ENCODE data around the gene PROX1. TPM values are rescaled to one million over a fixed set of nuclear protein-coding genes. Genes with fewer than 3 reads are reported as not detected.
A peak's percentile ranks its signal among the peaks of the same experiment; 100 is the strongest.

PROX1 gene
- total RNA-seq, 2 donors from 2014 or later = 1.5 to 3.9 TPM

DNA sequence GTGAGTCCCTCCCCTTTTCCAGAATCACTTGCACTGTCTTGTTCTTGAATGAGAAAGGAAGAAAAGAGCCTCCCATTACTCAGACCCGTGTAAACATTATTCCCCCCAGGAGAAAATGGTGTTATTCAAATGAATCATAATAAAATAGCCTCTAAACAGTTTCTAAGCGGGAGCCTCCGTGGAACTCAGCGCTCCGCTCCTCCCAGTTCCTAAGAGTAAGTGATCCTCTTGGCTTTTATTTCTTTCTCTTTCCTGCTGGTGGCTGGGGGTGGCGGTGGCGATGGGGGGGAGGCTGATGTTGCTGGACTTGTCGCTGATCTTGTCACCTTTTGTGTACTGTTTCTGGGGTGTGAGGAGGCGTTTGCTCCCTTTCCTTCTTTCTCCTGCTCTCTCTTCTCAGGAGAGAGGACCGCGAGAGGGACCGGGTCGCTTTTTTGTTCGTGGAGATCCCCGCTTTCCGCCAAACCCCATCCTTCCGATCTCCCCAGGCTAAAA, 781 bp downstream of the PROX1 start:
- H3K36me3 ChIP-seq (ENCODE audit: control insufficient read depth, insufficient read depth, low read length) = no peaks in the 10 kb centered on the region
- H3K27me3 ChIP-seq (ENCODE audit: control insufficient read depth, insufficient read depth, low read length, poor library complexity, severe bottlenecking) = peaks cover 77% of the 10 kb centered on the region
- Mint-ChIP-seq H3K4me3 (peak overlapping the region; percentile 78), H3K36me3 (ENCODE audit: low read depth) (no peaks in the 10 kb centered on the region), H3K4me1 (peaks cover 43% of the 10 kb centered on the region), H3K27ac (peak overlapping the region; percentile 76), H3K9me3 (no peaks in the 10 kb centered on the region), H3K27me3 (ENCODE audit: insufficient read depth) (peaks cover 92% of the 10 kb centered on the region)
- H3K27ac ChIP-seq (ENCODE audit: low read depth, low read length) = no peak overlapping the region
- H3K9me3 ChIP-seq (ENCODE audit: control insufficient read depth, low read length) = no peaks in the 10 kb centered on the region
- WGBS, 2 experiments (ENCODE audit: insufficient coverage in 1 of 2, insufficient read length in 1 of 2) = 0% methylated on average over 2 to 13 of the region's 17 CpGs
- DNase-seq = peak; percentile 70
- H3K4me1 ChIP-seq (ENCODE audit: control insufficient read depth, insufficient read depth, low read length) = peaks cover 26% of the 10 kb centered on the region
- H3K9ac ChIP-seq (ENCODE audit: extremely low read depth, low read length, poor library complexity, severe bottlenecking) = peak overlapping the region; percentile 28
- peak overlapping the region; percentile 91 for H3K4me3 ChIP-seq (ENCODE audit: low read length)
- TF ChIP-seq, protein P1, sequence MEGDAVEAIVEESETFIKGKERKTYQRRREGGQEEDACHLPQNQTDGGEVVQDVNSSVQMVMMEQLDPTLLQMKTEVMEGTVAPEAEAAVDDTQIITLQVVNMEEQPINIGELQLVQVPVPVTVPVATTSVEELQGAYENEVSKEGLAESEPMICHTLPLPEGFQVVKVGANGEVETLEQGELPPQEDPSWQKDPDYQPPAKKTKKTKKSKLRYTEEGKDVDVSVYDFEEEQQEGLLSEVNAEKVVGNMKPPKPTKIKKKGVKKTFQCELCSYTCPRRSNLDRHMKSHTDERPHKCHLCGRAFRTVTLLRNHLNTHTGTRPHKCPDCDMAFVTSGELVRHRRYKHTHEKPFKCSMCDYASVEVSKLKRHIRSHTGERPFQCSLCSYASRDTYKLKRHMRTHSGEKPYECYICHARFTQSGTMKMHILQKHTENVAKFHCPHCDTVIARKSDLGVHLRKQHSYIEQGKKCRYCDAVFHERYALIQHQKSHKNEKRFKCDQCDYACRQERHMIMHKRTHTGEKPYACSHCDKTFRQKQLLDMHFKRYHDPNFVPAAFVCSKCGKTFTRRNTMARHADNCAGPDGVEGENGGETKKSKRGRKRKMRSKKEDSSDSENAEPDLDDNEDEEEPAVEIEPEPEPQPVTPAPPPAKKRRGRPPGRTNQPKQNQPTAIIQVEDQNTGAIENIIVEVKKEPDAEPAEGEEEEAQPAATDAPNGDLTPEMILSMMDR (conservative IDR thresholded peaks at IDR 0.05) = no peak

DNA sequence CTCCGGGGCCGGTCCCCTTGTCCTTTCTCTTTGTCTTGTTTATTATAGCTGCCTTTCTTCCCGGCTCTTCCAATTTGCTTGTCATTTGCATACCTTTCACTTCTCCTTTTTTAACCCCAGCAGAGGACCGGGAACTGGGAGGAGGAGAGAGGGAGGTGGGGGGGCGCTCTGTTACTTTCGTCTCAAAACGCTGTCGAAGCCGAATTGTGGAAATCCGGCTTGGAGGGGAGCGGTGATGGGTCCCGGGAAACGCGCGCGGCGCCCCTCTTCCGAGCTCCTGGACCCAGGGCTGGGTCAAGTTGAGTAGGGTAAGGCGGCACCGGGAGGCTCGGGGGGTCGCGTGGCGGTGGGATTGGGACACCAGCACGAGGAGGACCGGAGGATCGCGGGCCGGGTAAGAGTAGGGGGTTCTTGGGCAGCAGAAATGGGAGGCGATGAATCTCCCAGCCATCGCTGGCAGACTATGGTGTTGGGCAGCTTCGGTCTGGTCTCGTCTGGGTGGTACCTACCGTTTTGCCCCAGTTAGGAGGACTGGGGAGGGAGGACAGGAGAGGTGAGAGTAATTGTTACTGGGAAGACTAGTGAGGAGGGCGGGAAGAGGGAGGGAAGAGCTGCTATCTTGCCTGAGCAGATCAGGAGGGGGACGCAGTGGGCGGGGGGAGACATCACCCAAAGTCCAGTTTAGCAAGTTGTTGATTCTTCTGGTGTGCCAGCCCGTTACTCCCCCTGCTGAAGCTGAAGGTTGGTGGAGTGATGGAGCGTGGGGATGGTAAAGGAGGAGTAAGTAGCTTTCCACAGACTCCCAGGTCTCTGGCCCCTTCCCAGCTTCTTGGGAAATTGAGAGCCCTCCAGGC, 1.5 kb downstream of the PROX1 start:
- Mint-ChIP-seq H3K4me3 (peak overlapping the region; percentile 78), H3K36me3 (ENCODE audit: low read depth) (no peaks in the 10 kb centered on the region), H3K27ac (no peak overlapping the region), H3K9me3 (no peaks in the 10 kb centered on the region), H3K4me1 (peaks cover 36% of the 10 kb centered on the region), H3K27me3 (ENCODE audit: insufficient read depth) (peaks cover 86% of the 10 kb centered on the region)
- TF ChIP-seq, protein P1 (conservative IDR thresholded peaks at IDR 0.05) = no peak
- H3K27me3 ChIP-seq (ENCODE audit: control insufficient read depth, insufficient read depth, low read length, poor library complexity, severe bottlenecking) = peaks cover 70% of the 10 kb centered on the region
- no peaks in the 10 kb centered on the region for H3K36me3 ChIP-seq (ENCODE audit: control insufficient read depth, insufficient read depth, low read length)
- H3K9ac ChIP-seq (ENCODE audit: extremely low read depth, low read length, poor library complexity, severe bottlenecking) = peak overlapping the region; percentile 28
- DNase-seq = peak; percentile 71
- peak overlapping the region; percentile 91 for H3K4me3 ChIP-seq (ENCODE audit: low read length)
- H3K27ac ChIP-seq (ENCODE audit: low read depth, low read length) = no peak overlapping the region
- H3K4me1 ChIP-seq (ENCODE audit: control insufficient read depth, insufficient read depth, low read length) = peaks cover 23% of the 10 kb centered on the region
- 0 to 4% methylated on average over 16 to 39 of the region's 39 CpGs for WGBS, 2 experiments (ENCODE audit: insufficient coverage in 1 of 2, insufficient read length in 1 of 2)
- H3K9me3 ChIP-seq (ENCODE audit: control insufficient read depth, low read length) = no peaks in the 10 kb centered on the region

DNA sequence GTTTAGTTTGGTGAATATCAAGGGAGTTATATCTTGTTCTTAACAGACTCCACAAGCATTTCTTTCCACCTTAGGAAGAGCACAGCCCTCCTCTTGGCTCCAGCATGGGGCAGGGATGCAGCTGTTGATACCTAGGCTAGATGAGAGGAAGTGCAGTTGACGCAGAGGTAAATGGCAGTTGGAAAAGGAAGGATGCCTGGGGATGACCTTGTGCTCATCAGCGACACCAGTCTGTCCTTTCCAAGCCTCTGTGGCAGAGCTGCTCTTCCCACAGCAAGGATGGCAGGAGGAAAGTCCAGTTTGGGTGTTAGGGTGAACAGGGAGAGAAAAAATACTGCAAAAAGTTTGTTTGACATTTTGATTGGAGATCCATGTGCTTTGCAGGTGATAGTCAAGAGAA, 6.2 kb downstream of the PROX1 start:
- H3K27me3 Mint-ChIP-seq (ENCODE audit: insufficient read depth) = peaks cover 56% of the 10 kb centered on the region
- TF ChIP-seq, protein P1 (conservative IDR thresholded peaks at IDR 0.05) = no peak

More for the DNA sequence above, 6.2 kb downstream of the PROX1 start:
- Mint-ChIP-seq H3K4me3 (no peak overlapping the region), H3K36me3 (ENCODE audit: low read depth) (peaks cover 11% of the 10 kb centered on the region), H3K4me1 (peaks cover 19% of the 10 kb centered on the region), H3K9me3 (no peaks in the 10 kb centered on the region), H3K27ac (no peak overlapping the region)
- Histone ChIP-seq H3K27ac (ENCODE audit: low read depth, low read length) (no peak overlapping the region), H3K4me1 (ENCODE audit: control insufficient read depth, insufficient read depth, low read length) (peaks cover 11% of the 10 kb centered on the region), H3K9me3 (ENCODE audit: control insufficient read depth, low read length) (no peaks in the 10 kb centered on the region), H3K36me3 (ENCODE audit: control insufficient read depth, insufficient read depth, low read length) (no peaks in the 10 kb centered on the region), H3K4me3 (ENCODE audit: low read length) (no peak overlapping the region), H3K27me3 (ENCODE audit: control insufficient read depth, insufficient read depth, low read length, poor library complexity, severe bottlenecking) (peaks cover 33% of the 10 kb centered on the region), H3K9ac (ENCODE audit: extremely low read depth, low read length, poor library complexity, severe bottlenecking) (no peak overlapping the region)
- DNase-seq = no peak
- 52 to 62% methylated on average over 2 of the region's 2 CpGs for WGBS, 2 experiments (ENCODE audit: insufficient coverage in 1 of 2, insufficient read length in 1 of 2)

Measured in endodermal cell (in vitro differentiated cells).